Hair follicular keratinocyte (primary cell): ENCODE results near the gene CACNA2D4. TPM values are rescaled to one million over a fixed set of nuclear protein-coding genes. Genes with fewer than 3 reads are reported as not detected.

Source experiments
- total RNA-seq: library from RNA; depleted of rRNA; stranded (reverse); fragments of >200 nt; gene quantifications from 2 replicates; pipeline ENCODE4 v1.2.3, GENCODE V29; 2015

CACNA2D4 gene
- total RNA-seq = 0.16 TPM in 1 of 2 replicates, not detected in the other

GRCh38 chr12:1918081-1918883, at the start of gene CACNA2D4:
Gene CACNA2D4 (minus strand): TSS chr12:1918652. CDS start chr12:1918473, 179 bp downstream.

GRCh38 chr12:1820191-1820895, 98.1 kb downstream of the CACNA2D4 start, which contains the start of gene LRTM2:
Gene LRTM2 (plus strand): TSS chr12:1820565. CDS start chr12:1828149, 7,584 bp downstream.

Other genes with a start within 250 kb of the CACNA2D4 start
- gene ADIPOR2, start 227.6 kb downstream of the CACNA2D4 start, total RNA-seq = 24.2 and 29.8 TPM in 2 replicates
- not detected in 2 replicates for gene LRTM2, start 98.1 kb downstream of the CACNA2D4 start, total RNA-seq
- 12.7 and 13.1 TPM in 2 replicates for gene DCP1B, start 85.8 kb upstream of the CACNA2D4 start, total RNA-seq
- gene CACNA1C, start 134.3 kb upstream of the CACNA2D4 start, total RNA-seq = 0.15 TPM in 1 of 2 replicates, not detected in the other